ENCODE results near the gene KATNAL2. TPM values are rescaled to one million over a fixed set of nuclear protein-coding genes. Genes with fewer than 3 reads are reported as not detected.

The KATNAL2 gene
- total RNA-seq, 1 experiment from 2014 or later, result 2.0 TPM

GRCh38 chr18:46877329-46877987 lies 39.9 kb upstream of the KATNAL2 start:
- H3K27me3 ChIP-seq (ENCODE audit: low read length), result no peaks in the 10 kb centered on the region
- peaks cover 5% of the 10 kb centered on the region; the same call in 1 of the 2 replicates for H3K36me3 ChIP-seq (ENCODE audit: low read depth, low read length)
- H4K20me1 ChIP-seq (ENCODE audit: low read length), result no peaks in the 10 kb centered on the region
- H3F3A ChIP-seq (ENCODE audit: low read length, unreplicated experiment), result no peaks in the 10 kb centered on the region
- H3K9me2 ChIP-seq (replicated peaks; ENCODE audit: low read length), result no peaks in the 10 kb centered on the region
- intact Hi-C loops (cut with micrococcal nuclease), result no loop called here
- TF ChIP-seq EZH2phosphoT487 (IDR thresholded peaks at IDR 0.05; ENCODE audit: borderline replicate concordance, low read length), result no peak
- TF ChIP-seq, protein P1, sequence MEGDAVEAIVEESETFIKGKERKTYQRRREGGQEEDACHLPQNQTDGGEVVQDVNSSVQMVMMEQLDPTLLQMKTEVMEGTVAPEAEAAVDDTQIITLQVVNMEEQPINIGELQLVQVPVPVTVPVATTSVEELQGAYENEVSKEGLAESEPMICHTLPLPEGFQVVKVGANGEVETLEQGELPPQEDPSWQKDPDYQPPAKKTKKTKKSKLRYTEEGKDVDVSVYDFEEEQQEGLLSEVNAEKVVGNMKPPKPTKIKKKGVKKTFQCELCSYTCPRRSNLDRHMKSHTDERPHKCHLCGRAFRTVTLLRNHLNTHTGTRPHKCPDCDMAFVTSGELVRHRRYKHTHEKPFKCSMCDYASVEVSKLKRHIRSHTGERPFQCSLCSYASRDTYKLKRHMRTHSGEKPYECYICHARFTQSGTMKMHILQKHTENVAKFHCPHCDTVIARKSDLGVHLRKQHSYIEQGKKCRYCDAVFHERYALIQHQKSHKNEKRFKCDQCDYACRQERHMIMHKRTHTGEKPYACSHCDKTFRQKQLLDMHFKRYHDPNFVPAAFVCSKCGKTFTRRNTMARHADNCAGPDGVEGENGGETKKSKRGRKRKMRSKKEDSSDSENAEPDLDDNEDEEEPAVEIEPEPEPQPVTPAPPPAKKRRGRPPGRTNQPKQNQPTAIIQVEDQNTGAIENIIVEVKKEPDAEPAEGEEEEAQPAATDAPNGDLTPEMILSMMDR (conservative IDR thresholded peaks at IDR 0.05; ENCODE audit: low read depth, low read length), result no peak
- TF ChIP-seq EZH2 (IDR thresholded peaks at IDR 0.05; ENCODE audit: low read length, unreplicated experiment), result no peak
- H3K79me2 ChIP-seq (ENCODE audit: low read length), result no peaks in the 10 kb centered on the region
- no peak for DNase-seq
- no peak overlapping the region for H3K27ac ChIP-seq (ENCODE audit: low read length)
- H3K9me3 ChIP-seq (ENCODE audit: low read length), result no peaks in the 10 kb centered on the region
- no peaks in the 10 kb centered on the region for H3K4me1 ChIP-seq (ENCODE audit: insufficient read depth, low read length)
- no peak overlapping the region for H3K4me2 ChIP-seq (ENCODE audit: low read length)
- CTCF ChIA-PET, result no interaction called here
- H2AFZ ChIP-seq (ENCODE audit: low read length), result no peak overlapping the region
- POLR2A ChIA-PET (ENCODE audit: unreplicated experiment), result no interaction called here
- no peak for ATAC-seq
- no peak overlapping the region for H3K4me3 ChIP-seq (ENCODE audit: low read length)
- BruUV-seq (replicated peaks), result no TSS peak
- no peak overlapping the region for H3K9ac ChIP-seq (ENCODE audit: low read length)

GRCh38 chr18:46883180-46883579 lies 34.2 kb upstream of the KATNAL2 start:
- no peaks in the 10 kb centered on the region for H4K20me1 ChIP-seq (ENCODE audit: low read length)
- no peak overlapping the region for H3K4me3 ChIP-seq (ENCODE audit: low read length)
- peaks cover 5% of the 10 kb centered on the region; the same call in 1 of the 2 replicates for H3K36me3 ChIP-seq (ENCODE audit: low read depth, low read length)
- CTCF ChIA-PET, result interaction anchor here (0.6 kb wide), 1 partner anchor 33 kb away, joined by 3 read pairs; no protein-coding TSS in a partner anchor
- H3K79me2 ChIP-seq (ENCODE audit: low read length), result 0 out of 2 replicates have a peak, but pooled peaks cover 10% of the 10 kb centered on the region
- intact Hi-C loops (cut with micrococcal nuclease), result no loop called here
- no peaks in the 10 kb centered on the region for H3K9me2 ChIP-seq (replicated peaks; ENCODE audit: low read length)
- POLR2A ChIA-PET (ENCODE audit: unreplicated experiment), result no interaction called here
- no peak overlapping the region for H3K9ac ChIP-seq (ENCODE audit: low read length)
- no peak overlapping the region for H3K4me2 ChIP-seq (ENCODE audit: low read length)
- TF ChIP-seq EZH2 (IDR thresholded peaks at IDR 0.05; ENCODE audit: low read length, unreplicated experiment) (no peak), EZH2phosphoT487 (IDR thresholded peaks at IDR 0.05; ENCODE audit: borderline replicate concordance, low read length) (no peak)
- TF ChIP-seq, protein P1 (conservative IDR thresholded peaks at IDR 0.05; ENCODE audit: low read depth, low read length), result no peak
- H2AFZ ChIP-seq (ENCODE audit: low read length), result no peak overlapping the region
- DNase-seq (no peak), ATAC-seq (no peak)
- BruUV-seq (replicated peaks), result no TSS peak
- no peak overlapping the region for H3K27ac ChIP-seq (ENCODE audit: low read length)
- no peaks in the 10 kb centered on the region for H3K9me3 ChIP-seq (ENCODE audit: low read length)
- no peaks in the 10 kb centered on the region for H3F3A ChIP-seq (ENCODE audit: low read length, unreplicated experiment)
- no peaks in the 10 kb centered on the region for H3K27me3 ChIP-seq (ENCODE audit: low read length)
- H3K4me1 ChIP-seq (ENCODE audit: insufficient read depth, low read length), result no peaks in the 10 kb centered on the region

DNA sequence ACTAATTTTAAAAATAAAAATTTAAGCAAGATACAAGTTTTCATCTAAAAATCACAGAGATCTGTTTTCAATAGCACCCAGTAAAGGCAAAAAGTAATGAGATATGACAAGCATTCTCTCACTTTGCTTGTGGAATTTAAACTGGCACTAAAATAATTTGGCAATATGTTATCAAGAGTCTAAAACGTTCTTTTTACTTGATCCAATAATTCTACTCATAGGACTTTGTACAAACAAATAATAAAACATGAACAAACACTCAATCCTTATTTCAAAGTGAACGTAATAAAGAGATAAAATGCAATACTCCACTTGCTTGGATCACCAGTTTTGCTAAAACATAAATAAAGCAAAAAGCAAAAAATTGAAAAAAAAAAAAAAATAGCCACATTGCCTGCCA lies 30.5 kb upstream of the KATNAL2 start:
- no peak overlapping the region for H3K27ac ChIP-seq (ENCODE audit: low read length)
- DNase-seq, result no peak
- no peaks in the 10 kb centered on the region for H4K20me1 ChIP-seq (ENCODE audit: low read length)
- POLR2A ChIA-PET (ENCODE audit: unreplicated experiment), result no interaction called here
- H3K27me3 ChIP-seq (ENCODE audit: low read length), result no peaks in the 10 kb centered on the region
- ATAC-seq, result no peak
- H3K4me1 ChIP-seq (ENCODE audit: insufficient read depth, low read length), result no peaks in the 10 kb centered on the region
- H2AFZ ChIP-seq (ENCODE audit: low read length), result no peak overlapping the region
- intact Hi-C loops (cut with micrococcal nuclease), result no loop called here
- CTCF ChIA-PET, result no interaction called here
- H3K9me2 ChIP-seq (replicated peaks; ENCODE audit: low read length), result no peaks in the 10 kb centered on the region
- peaks cover 6% of the 10 kb centered on the region; the same call in 1 of the 2 replicates for H3K36me3 ChIP-seq (ENCODE audit: low read depth, low read length)
- H3K9me3 ChIP-seq (ENCODE audit: low read length), result no peaks in the 10 kb centered on the region
- H3F3A ChIP-seq (ENCODE audit: low read length, unreplicated experiment), result no peaks in the 10 kb centered on the region
- H3K79me2 ChIP-seq (ENCODE audit: low read length), result peaks cover 13% of the 10 kb centered on the region; the same call in 1 of the 2 replicates
- H3K9ac ChIP-seq (ENCODE audit: low read length), result no peak overlapping the region
- BruUV-seq (replicated peaks), result no TSS peak
- H3K4me2 ChIP-seq (ENCODE audit: low read length), result no peak overlapping the region
- TF ChIP-seq EZH2phosphoT487 (IDR thresholded peaks at IDR 0.05; ENCODE audit: borderline replicate concordance, low read length) (no peak), EZH2 (IDR thresholded peaks at IDR 0.05; ENCODE audit: low read length, unreplicated experiment) (no peak)
- TF ChIP-seq, protein P1 (conservative IDR thresholded peaks at IDR 0.05; ENCODE audit: low read depth, low read length), result no peak
- H3K4me3 ChIP-seq (ENCODE audit: low read length), result no peak overlapping the region

Measured in PC-3 (cell line).